OCI-LY1 (cell line): ENCODE data around the gene ETV6.
A peak's percentile ranks its signal among the peaks of the same experiment; 100 is the strongest.

Experiments
- H2AFZ ChIP-seq: fragments of 200-600 bp; sonication (generic), shearing (Covaris generic); 2 replicates; pipeline ENCODE4 v1.6.0; 2014; ENCODE audit warnings: antibody characterized with exemption, mild to moderate bottlenecking, low read length
- H3F3A ChIP-seq: fragments of 200-600 bp; sonication (generic), shearing (Covaris generic); 2 replicates; pipeline ENCODE4 v1.6.0; 2014; ENCODE audit warnings: mild to moderate bottlenecking, antibody characterized with exemption, low read length, moderate library complexity; ENCODE audit not compliant: insufficient read depth
- H3K27ac ChIP-seq: fragments of 200-600 bp; sonication (generic); 2 replicates; pipeline ENCODE4 v1.5.1; 2014; ENCODE audit warnings: low read length, mixed run types, mild to moderate bottlenecking, low read depth; ENCODE audit not compliant: poor library complexity, severe bottlenecking
- H3K27me3 ChIP-seq: fragments of 200-600 bp; sonication (generic); 2 replicates; pipeline ENCODE4 v1.6.0; 2014; ENCODE audit warnings: antibody characterized with exemption, mild to moderate bottlenecking, low read length, moderate library complexity; ENCODE audit not compliant: insufficient read depth
- H3K36me3 ChIP-seq: fragments of 200-600 bp; sonication (generic); 2 replicates; pipeline ENCODE4 v1.6.1; 2014; ENCODE audit warnings: mild to moderate bottlenecking, antibody characterized with exemption, low read length, moderate library complexity, mixed read lengths; ENCODE audit not compliant: insufficient read depth
- H3K4me1 ChIP-seq: fragments of 200-600 bp; sonication (generic); 2 replicates; pipeline ENCODE4 v1.5.1; 2014; ENCODE audit warnings: mild to moderate bottlenecking, low read length, moderate library complexity; ENCODE audit not compliant: insufficient read depth, severe bottlenecking
- H3K4me2 ChIP-seq: fragments of 200-600 bp; sonication (generic), shearing (Covaris generic); 2 replicates; pipeline ENCODE4 v1.6.1; 2014; ENCODE audit warnings: low read length
- H3K4me3 ChIP-seq: fragments of 200-600 bp; sonication (generic); 2 replicates; pipeline ENCODE4 v1.5.1; 2014; ENCODE audit warnings: low read length, low read depth, mild to moderate bottlenecking, mixed read lengths; ENCODE audit not compliant: poor library complexity, severe bottlenecking
- H3K79me2 ChIP-seq: fragments of 200-600 bp; shearing (Covaris generic); 2 replicates; pipeline ENCODE4 v1.6.1; 2016; ENCODE audit warnings: mixed run types, low read length, mixed read lengths; ENCODE audit not compliant: insufficient read depth
- H3K9ac ChIP-seq: fragments of 200-600 bp; sonication (generic), shearing (Covaris generic); 2 replicates; pipeline ENCODE4 v1.6.1; 2014; ENCODE audit warnings: mild to moderate bottlenecking, low read length, mixed read lengths
- H3K9me2 ChIP-seq: fragments of 200-600 bp; sonication (generic), shearing (Covaris generic); 2 replicates; pipeline ENCODE4 v1.6.1; 2014; ENCODE audit warnings: low read depth, mild to moderate bottlenecking, low read length, mixed read lengths
- H3K9me3 ChIP-seq: fragments of 200-600 bp; shearing (Covaris generic); 2 replicates; pipeline ENCODE4 v1.6.1; 2014; ENCODE audit warnings: low read length, mixed read lengths
- H4K20me1 ChIP-seq: fragments of 200-600 bp; sonication (generic), shearing (Covaris generic); 2 replicates; pipeline ENCODE4 v1.6.0; 2016; ENCODE audit warnings: mild to moderate bottlenecking, low read length; ENCODE audit not compliant: insufficient read depth
- CTCF ChIP-seq: fragments of 200-600 bp; sonication (generic), shearing (Covaris generic); IDR thresholded peaks from 2 replicates; pipeline ENCODE4 v1.5.1; 2017; ENCODE audit warnings: mild to moderate bottlenecking, antibody characterized with exemption, low read length, moderate library complexity, mixed read lengths
- EZH2 ChIP-seq: fragments of 200-600 bp; sonication (generic), shearing (Covaris generic); IDR thresholded peaks from 2 replicates; pipeline ENCODE4 v1.8.0; 2017; ENCODE audit warnings: borderline replicate concordance, mixed run types, mild to moderate bottlenecking, antibody characterized with exemption, low read length, moderate library complexity, mixed read lengths

Gene ETV6

GRCh38 chr12:11755302-11755930, 105.9 kb downstream of the ETV6 start:
- Histone ChIP-seq H3K4me1 (peaks cover 100% of the 10 kb centered on the region), H3F3A (0 out of 2 replicates have a peak, but pooled peaks cover 4% of the 10 kb centered on the region), H3K4me3 (peak overlapping the region; percentile 43), H3K9me3 (no peaks in the 10 kb centered on the region), H3K27ac (peak overlapping the region; percentile 99), H3K4me2 (peak overlapping the region; percentile 43), H3K9me2 (no peaks in the 10 kb centered on the region), H4K20me1 (no peaks in the 10 kb centered on the region), H3K36me3 (no peaks in the 10 kb centered on the region), H2AFZ (no peak overlapping the region), H3K9ac (peak overlapping the region; percentile 65), H3K79me2 (no peaks in the 10 kb centered on the region), H3K27me3 (no peaks in the 10 kb centered on the region)
- TF ChIP-seq CTCF = no peak
- TF ChIP-seq EZH2 = no peak

DNA sequence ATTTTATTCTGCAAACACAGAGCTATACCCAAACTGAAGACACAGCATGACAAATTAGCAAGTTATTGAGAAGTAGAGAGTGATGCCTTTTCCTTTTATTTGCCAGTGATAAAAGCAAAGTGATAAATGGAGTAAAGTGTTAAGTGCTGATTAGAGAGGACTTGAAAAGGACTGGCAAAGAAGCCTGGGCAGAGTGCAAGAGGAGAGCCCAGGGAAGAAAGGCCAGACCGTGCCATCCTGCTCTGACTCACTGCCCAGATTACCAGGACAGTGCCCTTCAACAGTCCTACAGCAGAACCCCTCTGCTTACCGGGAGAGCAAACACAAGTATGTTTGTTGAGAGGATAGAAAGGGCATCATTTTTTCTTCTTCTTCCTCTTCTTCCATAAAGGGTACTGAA, 106.5 kb downstream of the ETV6 start:
- Histone ChIP-seq H3K27me3 (no peaks in the 10 kb centered on the region), H3K27ac (peak overlapping the region; percentile 99), H3F3A (0 out of 2 replicates have a peak, but pooled peaks cover 4% of the 10 kb centered on the region), H3K9ac (peak overlapping the region; percentile 65), H3K9me2 (no peaks in the 10 kb centered on the region), H3K36me3 (no peaks in the 10 kb centered on the region), H3K4me1 (peaks cover 100% of the 10 kb centered on the region), H3K9me3 (no peaks in the 10 kb centered on the region), H3K4me2 (peak overlapping the region; percentile 43), H3K4me3 (peak overlapping the region; percentile 43), H3K79me2 (no peaks in the 10 kb centered on the region), H2AFZ (no peak overlapping the region), H4K20me1 (no peaks in the 10 kb centered on the region)
- TF ChIP-seq EZH2 = no peak
- no peak for TF ChIP-seq CTCF

DNA sequence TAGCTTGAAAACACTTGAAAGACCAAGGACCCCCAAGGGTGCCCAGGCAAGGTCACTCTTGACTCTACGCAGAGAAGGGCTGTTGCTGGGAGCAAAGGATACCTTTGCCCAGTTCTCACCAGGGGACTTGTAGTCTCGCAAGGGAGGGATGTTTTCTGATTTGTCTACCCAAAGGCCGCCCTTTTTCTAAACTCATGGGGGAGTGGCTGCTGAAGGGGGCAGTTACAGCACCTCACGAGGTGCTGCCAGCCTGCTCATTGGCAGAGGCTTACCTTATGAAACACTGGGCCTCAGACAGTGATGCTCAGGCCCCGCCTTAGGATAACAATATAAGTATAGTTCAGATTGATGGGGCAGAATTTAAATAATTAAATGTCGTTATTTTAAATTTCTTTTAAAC, 107.0 kb downstream of the ETV6 start:
- H3K9ac ChIP-seq = peak overlapping the region; percentile 65; the same call in 1 of the 2 replicates
- no peaks in the 10 kb centered on the region for H3K36me3 ChIP-seq
- H3K27ac ChIP-seq = peak overlapping the region; percentile 99
- no peaks in the 10 kb centered on the region for H3K9me2 ChIP-seq
- peak overlapping the region; percentile 71 for H3K4me2 ChIP-seq
- no peaks in the 10 kb centered on the region for H3K79me2 ChIP-seq
- H4K20me1 ChIP-seq = no peaks in the 10 kb centered on the region
- H3F3A ChIP-seq = 0 out of 2 replicates have a peak, but pooled peaks cover 4% of the 10 kb centered on the region
- no peak overlapping the region for H2AFZ ChIP-seq
- no peaks in the 10 kb centered on the region for H3K27me3 ChIP-seq
- no peaks in the 10 kb centered on the region for H3K9me3 ChIP-seq
- H3K4me1 ChIP-seq = peaks cover 100% of the 10 kb centered on the region
- no peak for TF ChIP-seq EZH2
- H3K4me3 ChIP-seq = peak overlapping the region; percentile 43

DNA sequence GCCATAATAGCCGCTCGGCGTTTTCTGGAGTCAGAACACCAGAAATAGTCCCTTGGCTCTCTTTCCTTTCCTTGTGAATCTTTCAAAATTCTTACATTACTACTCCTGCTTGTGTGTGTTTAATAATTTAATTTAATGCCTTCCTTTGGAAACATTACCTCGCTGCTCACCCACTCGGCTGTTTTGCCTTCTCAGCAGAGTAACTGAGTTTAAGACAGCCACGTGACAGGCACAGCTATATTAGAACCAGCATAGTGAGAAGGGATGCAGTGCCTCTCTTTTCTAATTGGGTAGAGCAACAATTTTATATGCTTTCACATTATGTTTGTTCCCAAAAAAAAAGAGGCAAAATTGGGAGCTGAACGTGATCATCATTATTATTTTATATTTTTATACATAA, 107.6 kb downstream of the ETV6 start:
- H4K20me1 ChIP-seq = no peaks in the 10 kb centered on the region
- no peaks in the 10 kb centered on the region for H3K36me3 ChIP-seq
- no peak overlapping the region for H3K4me3 ChIP-seq
- H3K27ac ChIP-seq = peak overlapping the region; percentile 99
- peak overlapping the region; percentile 90 for H3K9ac ChIP-seq
- 0 out of 2 replicates have a peak, but pooled peaks cover 4% of the 10 kb centered on the region for H3F3A ChIP-seq
- H2AFZ ChIP-seq = no peak overlapping the region
- no peaks in the 10 kb centered on the region for H3K9me2 ChIP-seq
- H3K79me2 ChIP-seq = no peaks in the 10 kb centered on the region
- peaks cover 100% of the 10 kb centered on the region for H3K4me1 ChIP-seq
- no peaks in the 10 kb centered on the region for H3K9me3 ChIP-seq
- H3K27me3 ChIP-seq = no peaks in the 10 kb centered on the region
- TF ChIP-seq EZH2 = no peak
- no peak for TF ChIP-seq CTCF
- H3K4me2 ChIP-seq = peak overlapping the region; percentile 71
